ENCODE data around the gene NUSAP1. TPM values are rescaled to one million over a fixed set of nuclear protein-coding genes. Genes with fewer than 3 reads are reported as not detected.
"Not testable (repeated sequence)": the region's sequence is repeated elsewhere in the genome, so short reads cannot be mapped to it uniquely, and the experiment has no call there.

NUSAP1 gene
- total and polyA plus RNA-seq, 2 experiments from 2014 or later: 33.3 to 47.1 TPM

DNA sequence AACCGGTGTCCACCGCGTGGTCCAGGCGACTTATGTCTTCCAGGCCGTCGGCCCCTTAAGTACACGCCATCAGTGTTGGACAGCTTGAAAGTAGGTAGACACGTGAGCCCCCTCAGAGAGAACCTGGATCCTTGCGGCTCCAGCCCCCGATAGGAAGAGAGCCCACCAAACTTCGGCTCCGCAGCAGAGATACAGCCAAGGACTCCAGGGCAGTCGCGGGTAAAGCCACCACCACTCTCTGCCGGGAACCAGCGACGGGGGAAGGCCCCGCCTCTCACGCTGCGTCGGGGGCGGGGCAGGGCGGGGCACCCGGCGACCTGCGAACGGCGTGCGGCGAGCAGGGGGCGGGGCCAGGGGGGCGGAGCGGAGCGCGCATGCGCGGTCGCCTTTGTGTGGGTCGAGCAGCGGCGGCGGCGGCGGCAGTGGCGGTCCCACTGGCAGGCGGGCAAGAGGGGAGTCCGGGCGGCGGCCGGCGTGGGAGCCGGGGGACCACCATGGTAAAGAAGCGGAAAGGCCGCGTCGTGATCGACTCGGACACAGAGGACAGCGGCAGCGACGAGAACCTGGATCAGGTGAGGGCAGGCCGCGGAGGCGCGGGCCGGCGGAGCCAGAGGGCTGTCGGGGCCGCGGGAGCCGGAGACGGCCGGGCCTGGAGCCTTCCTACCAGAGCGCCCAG, 84.2 kb downstream of the NUSAP1 start, which contains the start of gene RTF1:
TSS of gene RTF1 (plus strand) at position 354 of the 676 bp plus-strand sequence. CDS start at position 375, 21 bp downstream.
- Histone ChIP-seq H3K36me3 (ENCODE audit: low read depth) (no peaks in the 10 kb centered on the region), H3K9ac (peak within 1 kb of the TSS; percentile 85)

DNA sequence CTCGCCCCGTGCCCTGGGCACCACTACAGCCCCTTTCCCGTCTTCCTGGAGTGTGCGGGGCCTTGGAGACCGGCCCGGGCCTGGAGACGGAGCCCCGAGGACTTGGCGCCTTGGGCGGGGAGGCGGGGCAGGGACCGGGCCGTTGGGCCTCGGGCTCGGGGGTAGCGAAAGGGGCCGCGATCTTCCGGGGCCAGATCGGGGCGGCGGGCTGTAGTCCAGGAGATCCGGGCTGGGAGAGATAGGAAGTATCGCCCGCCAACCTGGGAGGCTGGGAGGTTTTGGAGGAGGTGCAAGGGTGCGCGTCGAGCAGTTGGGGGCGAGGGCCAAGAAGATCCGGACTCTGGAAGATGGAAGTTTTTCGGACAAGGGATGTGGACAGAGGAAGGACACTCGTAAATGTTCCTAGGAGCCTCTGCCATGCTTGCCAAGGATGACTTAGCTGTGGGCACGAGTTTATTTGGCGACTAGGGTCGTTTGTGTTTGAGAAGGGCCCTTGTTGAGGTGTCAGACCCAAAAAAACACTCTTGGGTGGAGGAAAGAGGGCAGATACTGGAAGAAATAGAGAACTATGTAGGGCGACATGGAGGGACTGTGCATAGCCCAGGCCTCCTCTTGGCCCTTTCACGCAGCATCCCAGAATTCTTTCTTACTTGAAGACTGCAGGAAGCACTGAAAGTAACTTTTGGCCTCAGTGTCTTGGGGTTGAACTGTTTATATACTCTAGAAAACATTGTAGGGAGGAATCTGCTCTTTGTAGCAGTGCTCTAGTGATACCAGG, 84.9 kb downstream of the NUSAP1 start:
- Histone ChIP-seq H3K9me2 (ENCODE audit: insufficient read depth) (no peaks in the 10 kb centered on the region), H3K36me3 (ENCODE audit: low read depth) (no peaks in the 10 kb centered on the region), H2AFZ (peak overlapping the region; percentile 95), H3K27me3 (replicated peaks; ENCODE audit: insufficient read depth) (no peaks in the 10 kb centered on the region), H3K4me3 (peak overlapping the region; percentile 84), H3K27ac (peak overlapping the region; percentile 66), H3K9me3 (ENCODE audit: low read depth) (no peaks in the 10 kb centered on the region), H3K79me2 (ENCODE audit: insufficient read depth) (peaks cover 75% of the 10 kb centered on the region), H4K20me1 (ENCODE audit: insufficient read depth) (peaks cover 19% of the 10 kb centered on the region; the same call in 1 of the 2 replicates), H3K9ac (peak overlapping the region; percentile 85), H3K4me1 (ENCODE audit: insufficient read depth) (peaks cover 21% of the 10 kb centered on the region), H3F3A (ENCODE audit: insufficient read depth) (peaks cover 15% of the 10 kb centered on the region), H3K4me2 (ENCODE audit: unreplicated experiment) (peak overlapping the region; percentile 94)
- 1 to 2% methylated on average over 31 to 37 of the region's 37 CpGs for WGBS, 2 experiments (ENCODE audit: low coverage in 1 of 2, low lambda C conversion rate in 2 of 2, missing lambda C conversion rate in 2 of 2)
- in situ Hi-C loops (cut with MboI): no loop called here
- TF ChIP-seq EZH2phosphoT487 (IDR thresholded peaks at IDR 0.05; ENCODE audit: insufficient read depth, low read depth) (no peak), EZH2 (IDR thresholded peaks at IDR 0.05; ENCODE audit: insufficient read depth, poor library complexity, severe bottlenecking) (no peak)
- peak; percentile 69 for DNase-seq

More for the DNA sequence above, 84.2 kb downstream of the NUSAP1 start, which contains the start of gene RTF1:
- in situ Hi-C loops (cut with MboI): no loop called here
- peaks cover 17% of the 10 kb centered on the region for H3K4me1 ChIP-seq (ENCODE audit: insufficient read depth)
- 1% methylated on average over 29 to 73 of the region's 74 CpGs for WGBS, 2 experiments (ENCODE audit: low coverage in 1 of 2, low lambda C conversion rate in 2 of 2, missing lambda C conversion rate in 2 of 2)
- TF ChIP-seq EZH2 (IDR thresholded peaks at IDR 0.05; ENCODE audit: insufficient read depth, poor library complexity, severe bottlenecking) (no peak), EZH2phosphoT487 (IDR thresholded peaks at IDR 0.05; ENCODE audit: insufficient read depth, low read depth) (no peak)
- no peaks in the 10 kb centered on the region for H3K9me3 ChIP-seq (ENCODE audit: low read depth)
- peaks cover 17% of the 10 kb centered on the region; the same call in 1 of the 2 replicates for H4K20me1 ChIP-seq (ENCODE audit: insufficient read depth)
- no peaks in the 10 kb centered on the region for H3K27me3 ChIP-seq (replicated peaks; ENCODE audit: insufficient read depth)
- DNase-seq: peak; percentile 94
- peaks cover 67% of the 10 kb centered on the region for H3K79me2 ChIP-seq (ENCODE audit: insufficient read depth)
- H3F3A ChIP-seq (ENCODE audit: insufficient read depth): peaks cover 15% of the 10 kb centered on the region
- peak within 1 kb of the TSS; percentile 94 for H3K4me2 ChIP-seq (ENCODE audit: unreplicated experiment)
- no peaks in the 10 kb centered on the region for H3K9me2 ChIP-seq (ENCODE audit: insufficient read depth)
- peak within 1 kb of the TSS; percentile 95 for H2AFZ ChIP-seq
- peak within 1 kb of the TSS; percentile 84 for H3K4me3 ChIP-seq
- H3K27ac ChIP-seq: peak within 1 kb of the TSS; percentile 66

DNA sequence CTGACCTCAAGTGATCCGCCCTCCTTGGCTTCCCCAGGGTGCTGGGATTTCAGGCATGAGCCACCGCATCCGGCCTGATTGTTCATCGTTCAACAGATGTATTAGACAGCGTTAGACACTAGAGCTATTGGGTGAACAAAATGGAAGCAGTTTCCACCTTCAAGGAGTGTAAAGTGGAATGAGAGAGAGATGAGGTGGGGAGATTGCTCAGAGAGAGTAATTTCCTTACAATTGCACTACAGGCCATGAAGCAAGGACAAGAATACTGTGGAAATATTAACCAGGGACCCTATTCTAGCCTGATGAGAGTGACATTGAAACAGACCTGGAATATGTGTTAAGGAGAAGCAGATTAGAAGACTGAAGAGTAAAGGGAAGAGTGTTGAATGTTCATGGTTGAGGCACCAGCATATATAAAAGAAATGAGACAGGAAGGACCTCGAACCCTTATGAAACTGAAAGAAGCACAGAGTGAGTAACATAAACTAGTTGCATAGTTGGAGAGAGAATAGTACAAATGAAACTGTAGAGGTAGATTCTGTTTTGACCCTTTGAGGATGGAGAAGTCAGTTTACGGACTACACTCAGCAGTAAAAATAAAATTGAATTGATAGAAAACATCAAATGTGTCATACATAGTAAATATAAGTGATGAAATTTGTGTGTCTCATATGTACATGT, 91.4 kb downstream of the NUSAP1 start:
- Histone ChIP-seq H2AFZ (no peak overlapping the region), H3K27me3 (replicated peaks; ENCODE audit: insufficient read depth) (no peaks in the 10 kb centered on the region), H3K4me1 (ENCODE audit: insufficient read depth) (peaks cover 9% of the 10 kb centered on the region; the same call in 1 of the 2 replicates), H3K9ac (no peak overlapping the region), H3K4me3 (no peak overlapping the region), H3K9me2 (ENCODE audit: insufficient read depth) (no peaks in the 10 kb centered on the region), H3K4me2 (ENCODE audit: unreplicated experiment) (no peak overlapping the region), H3K36me3 (ENCODE audit: low read depth) (no peaks in the 10 kb centered on the region), H3F3A (ENCODE audit: insufficient read depth) (0 out of 2 replicates have a peak, but pooled peaks cover under 1% of the 10 kb centered on the region), H3K9me3 (ENCODE audit: low read depth) (no peaks in the 10 kb centered on the region), H4K20me1 (ENCODE audit: insufficient read depth) (peaks cover 16% of the 10 kb centered on the region; the same call in 1 of the 2 replicates), H3K27ac (no peak overlapping the region), H3K79me2 (ENCODE audit: insufficient read depth) (peaks cover 93% of the 10 kb centered on the region)
- TF ChIP-seq EZH2 (IDR thresholded peaks at IDR 0.05; ENCODE audit: insufficient read depth, poor library complexity, severe bottlenecking): no peak
- no peak for TF ChIP-seq EZH2phosphoT487 (IDR thresholded peaks at IDR 0.05; ENCODE audit: insufficient read depth, low read depth)
- DNase-seq: no peak
- in situ Hi-C loops (cut with MboI): no loop called here
- 96 to 97% methylated on average over 7 of the region's 7 CpGs for WGBS, 2 experiments (ENCODE audit: low coverage in 1 of 2, low lambda C conversion rate in 2 of 2, missing lambda C conversion rate in 2 of 2)

GRCh38 chr15:41424809-41425208, 92.1 kb downstream of the NUSAP1 start:
- TF ChIP-seq EZH2phosphoT487 (IDR thresholded peaks at IDR 0.05; ENCODE audit: insufficient read depth, low read depth): no peak
- no peak for TF ChIP-seq EZH2 (IDR thresholded peaks at IDR 0.05; ENCODE audit: insufficient read depth, poor library complexity, severe bottlenecking)
- H3K9me2 ChIP-seq (ENCODE audit: insufficient read depth): no peaks in the 10 kb centered on the region
- DNase-seq: no peak
- H3K27ac ChIP-seq: no peak overlapping the region
- no peaks in the 10 kb centered on the region for H3K27me3 ChIP-seq (replicated peaks; ENCODE audit: insufficient read depth)
- H3K9me3 ChIP-seq (ENCODE audit: low read depth): no peaks in the 10 kb centered on the region
- H3K4me3 ChIP-seq: no peak overlapping the region
- in situ Hi-C loops (cut with MboI): no loop called here
- H2AFZ ChIP-seq: no peak overlapping the region
- peaks cover 93% of the 10 kb centered on the region for H3K79me2 ChIP-seq (ENCODE audit: insufficient read depth)
- WGBS, 2 experiments (ENCODE audit: low coverage in 1 of 2, low lambda C conversion rate in 2 of 2, missing lambda C conversion rate in 2 of 2): 97% methylated on average over 14 of the region's 14 CpGs
- no peaks in the 10 kb centered on the region for H3K36me3 ChIP-seq (ENCODE audit: low read depth)
- no peak overlapping the region for H3K4me2 ChIP-seq (ENCODE audit: unreplicated experiment)
- H4K20me1 ChIP-seq (ENCODE audit: insufficient read depth): peaks cover 11% of the 10 kb centered on the region; the same call in 1 of the 2 replicates
- no peak overlapping the region for H3K9ac ChIP-seq
- H3F3A ChIP-seq (ENCODE audit: insufficient read depth): no peaks in the 10 kb centered on the region
- 0 out of 2 replicates have a peak, but pooled peaks cover 4% of the 10 kb centered on the region for H3K4me1 ChIP-seq (ENCODE audit: insufficient read depth)

- H2AFZ ChIP-seq; in situ Hi-C loops (cut with MboI); H4K20me1 ChIP-seq (ENCODE audit: insufficient read depth); H3K9ac ChIP-seq; H3F3A ChIP-seq (ENCODE audit: insufficient read depth); H3K4me1 ChIP-seq (ENCODE audit: insufficient read depth); H3K4me2 ChIP-seq (ENCODE audit: unreplicated experiment); H3K27ac ChIP-seq; H3K4me3 ChIP-seq; H3K27me3 ChIP-seq (replicated peaks; ENCODE audit: insufficient read depth); H3K36me3 ChIP-seq (ENCODE audit: low read depth); H3K9me2 ChIP-seq (ENCODE audit: insufficient read depth); DNase-seq; H3K9me3 ChIP-seq (ENCODE audit: low read depth): not testable (repeated sequence)
- peaks cover 93% of the 10 kb centered on the region for H3K79me2 ChIP-seq (ENCODE audit: insufficient read depth)
- WGBS, 2 experiments (ENCODE audit: low coverage in 1 of 2, low lambda C conversion rate in 2 of 2, missing lambda C conversion rate in 2 of 2): 95 to 98% methylated on average over 5 of the region's 5 CpGs
Observed at GRCh38 chr15:41425907-41426306, 93.2 kb downstream of the NUSAP1 start.

Data from GM23248 (cell line).